LNCaP clone FGC (cell line): ENCODE results near the gene NUDT4B.
"Not testable (repeated sequence)": the region's sequence is repeated elsewhere in the genome, so short reads cannot be mapped to it uniquely, and the experiment has no call there.

Source experiments
- DNase-seq: peaks from one replicate; pipeline ENCODE4 v3.0.0-alpha.2; 2011; ENCODE audit warnings: low read depth
- H3K4me3 ChIP-seq: 2 replicates; pipeline ENCODE4 v1.5.1; 2011; ENCODE audit warnings: mild to moderate bottlenecking, low read depth, low read length, control low read depth

NUDT4B gene

DNA sequence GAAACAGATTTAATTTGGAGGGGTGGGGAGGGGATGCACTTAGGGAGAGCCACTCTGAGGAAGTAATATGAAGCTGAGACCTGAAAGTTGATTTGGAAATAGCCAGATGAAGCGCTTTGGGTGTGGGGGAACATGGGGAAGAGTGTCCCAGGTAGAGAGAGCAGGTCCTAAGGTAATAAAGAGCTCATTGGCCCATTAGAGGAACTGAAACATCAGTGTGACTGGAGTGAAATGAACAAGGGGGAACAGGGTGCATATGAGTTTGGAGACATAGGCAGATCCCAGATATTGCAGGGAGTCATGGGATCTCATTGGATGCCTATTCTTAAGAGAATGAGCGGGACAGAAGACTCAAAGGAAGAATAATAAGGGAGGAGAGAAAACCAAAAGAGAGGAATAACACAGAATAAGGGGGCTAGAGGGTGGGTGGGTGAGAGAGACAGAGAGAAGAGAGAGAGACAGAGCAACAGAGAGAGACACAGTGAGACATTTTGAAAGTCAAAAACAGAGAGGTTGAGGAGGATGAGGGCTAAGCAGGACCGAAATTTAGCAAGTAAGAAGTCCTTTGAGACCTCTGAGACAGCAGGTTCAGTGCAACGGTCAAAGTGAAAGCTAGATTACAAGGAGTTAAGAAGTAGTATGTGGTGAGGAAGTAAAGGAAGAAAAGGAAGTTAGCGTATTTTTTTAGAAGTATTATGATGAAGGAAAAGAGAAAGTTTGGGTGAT is 14.8 kb upstream of the NUDT4B start:
- not testable (repeated sequence) for DNase-seq, H3K4me3 ChIP-seq

DNA sequence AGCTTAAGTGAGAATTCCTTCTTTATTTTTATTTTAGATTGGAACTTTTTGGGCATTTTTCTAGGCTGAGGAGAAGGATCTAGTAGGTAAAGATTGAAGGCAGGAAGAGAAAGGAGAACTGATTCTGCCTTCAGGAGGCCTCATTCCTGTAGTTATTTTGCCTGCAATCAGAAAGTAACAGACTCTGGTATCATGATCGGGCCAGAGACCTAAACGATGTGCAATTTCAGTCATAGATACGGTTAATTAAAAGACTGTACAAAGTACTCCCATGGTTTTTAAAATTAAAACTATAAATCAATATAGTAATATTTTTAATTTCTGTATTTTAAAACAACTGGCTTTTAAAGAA is 14.3 kb upstream of the NUDT4B start:
- not testable (repeated sequence) for DNase-seq, H3K4me3 ChIP-seq

DNA sequence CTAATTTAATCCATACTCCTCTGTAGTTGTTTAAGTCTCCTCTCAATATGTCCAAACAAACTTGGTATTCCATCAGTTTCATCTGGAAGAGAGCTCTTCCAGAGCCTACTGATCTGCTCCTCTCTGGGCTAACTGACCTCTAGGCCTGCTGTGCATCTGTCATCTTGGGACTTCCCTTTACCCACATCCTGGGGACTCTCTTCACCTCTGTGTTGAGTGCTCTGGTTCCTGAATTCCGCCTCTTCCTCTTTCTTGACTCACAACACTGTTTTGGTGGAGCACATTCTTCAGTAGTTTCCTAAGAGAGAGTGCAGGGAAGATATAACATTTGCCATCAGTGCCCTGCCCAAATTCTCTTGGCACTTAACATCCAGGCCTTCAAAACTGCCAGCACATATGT is 13.0 kb upstream of the NUDT4B start:
- H3K4me3 ChIP-seq, DNase-seq: not testable (repeated sequence)

DNA sequence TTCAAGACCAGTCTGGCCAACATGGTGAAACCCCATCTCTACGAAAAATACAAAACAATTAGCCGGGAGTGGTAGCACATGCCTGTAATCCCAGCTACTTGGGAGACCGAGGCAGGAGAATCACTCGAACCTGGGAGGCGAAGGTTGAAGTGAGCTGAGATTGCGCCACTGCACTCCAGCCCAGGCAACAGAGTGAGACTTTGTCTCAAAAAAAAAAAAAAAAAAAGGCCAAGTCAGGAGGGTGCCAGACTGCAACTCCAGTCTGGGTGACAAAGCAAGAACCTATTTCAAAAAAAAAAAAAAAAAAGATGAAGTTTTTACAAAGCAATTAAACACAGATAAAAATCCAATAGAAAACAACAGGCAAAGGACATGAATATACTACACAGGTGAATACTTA is 9.9 kb upstream of the NUDT4B start:
- H3K4me3 ChIP-seq, result not testable (repeated sequence)

DNA sequence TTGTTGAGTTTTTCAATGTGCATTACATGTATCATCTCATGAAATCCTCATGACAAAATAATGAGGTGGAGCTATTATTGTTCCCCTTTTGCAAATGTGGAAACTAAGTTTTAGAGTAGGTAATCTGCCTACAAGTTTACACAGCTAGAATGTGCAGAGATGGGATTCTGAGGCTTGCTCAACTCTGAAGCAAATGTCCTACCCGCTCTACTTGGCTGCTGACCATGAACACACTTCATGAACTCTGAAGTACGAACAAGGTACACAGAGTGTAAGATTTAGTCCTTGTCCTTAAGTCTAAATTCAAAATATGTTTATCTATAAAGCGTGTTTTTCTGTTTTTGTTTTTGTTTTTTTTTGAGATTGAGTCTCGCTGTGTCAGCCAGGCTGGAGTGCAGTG is 5.4 kb upstream of the NUDT4B start:
- DNase-seq, H3K4me3 ChIP-seq: not testable (repeated sequence)

More for the DNA sequence above, 9.9 kb upstream of the NUDT4B start:
- DNase-seq, result not testable (repeated sequence)

DNA sequence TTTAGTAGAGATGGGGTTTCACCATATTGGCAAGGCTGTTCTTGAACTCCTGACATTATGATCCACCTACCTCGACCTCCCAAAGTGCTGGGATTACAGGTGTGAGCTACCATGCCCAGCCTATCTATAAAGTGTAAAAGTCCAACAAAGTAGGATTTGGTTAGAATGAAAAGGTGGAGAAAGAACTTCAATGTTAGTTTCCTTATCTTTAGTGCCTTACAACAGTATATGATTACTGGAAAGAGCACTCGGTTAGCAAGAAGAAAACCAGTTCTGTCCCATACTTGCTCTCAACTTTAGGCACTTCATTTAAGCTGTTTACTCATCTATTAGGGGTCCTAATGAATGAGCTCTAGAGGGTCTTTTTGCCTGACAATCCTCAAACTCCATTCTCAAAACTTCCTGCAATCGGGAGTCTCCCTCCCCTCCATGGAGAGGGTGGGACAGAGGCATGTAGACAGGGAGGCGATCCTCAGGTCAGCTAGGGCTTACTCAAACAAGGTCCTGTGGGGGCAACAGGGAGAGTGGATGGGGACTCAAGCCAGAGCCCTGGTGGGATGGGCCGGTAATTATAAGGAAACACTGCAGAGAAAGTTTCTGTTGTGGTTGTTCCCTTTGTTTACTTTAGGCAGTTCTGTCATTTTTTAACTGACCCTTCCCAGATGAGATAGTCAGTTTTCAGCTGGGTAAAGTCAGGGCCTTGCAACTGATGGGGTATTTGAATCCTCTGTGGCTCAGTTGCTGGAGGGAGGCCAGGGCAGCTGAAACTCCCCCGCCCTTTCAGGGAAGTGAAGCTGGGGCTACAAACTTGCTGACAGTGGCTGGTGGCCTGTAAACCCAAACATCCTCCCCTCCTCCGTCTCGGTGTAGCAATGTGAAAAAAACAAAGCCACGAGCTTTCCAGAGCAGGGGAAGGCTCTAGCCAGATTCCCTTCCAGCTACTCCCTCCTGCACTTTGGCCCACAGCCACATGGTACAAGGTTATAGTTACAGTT is 4.6 kb upstream of the NUDT4B start:
- not testable (repeated sequence) for H3K4me3 ChIP-seq

DNA sequence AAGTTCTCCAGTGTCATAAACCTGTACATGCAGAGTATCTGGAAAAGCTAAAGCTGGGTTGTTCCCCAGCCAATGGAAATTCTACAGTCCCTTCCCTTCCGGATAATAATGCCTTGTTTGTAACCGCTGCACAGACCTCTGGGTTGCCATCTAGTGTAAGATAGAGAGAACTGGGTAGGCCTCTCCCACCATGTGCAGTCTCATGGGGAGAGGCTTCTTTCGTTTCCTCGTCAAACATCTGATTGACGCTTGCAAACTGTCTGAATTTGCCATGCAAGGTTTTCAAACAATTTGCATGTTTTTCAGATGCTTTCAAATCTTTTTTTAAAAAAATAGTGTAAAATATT is 734 bp downstream of the NUDT4B start:
- not testable (repeated sequence) for DNase-seq, H3K4me3 ChIP-seq

More for the DNA sequence above, 4.6 kb upstream of the NUDT4B start:
- not testable (repeated sequence) for DNase-seq

DNA sequence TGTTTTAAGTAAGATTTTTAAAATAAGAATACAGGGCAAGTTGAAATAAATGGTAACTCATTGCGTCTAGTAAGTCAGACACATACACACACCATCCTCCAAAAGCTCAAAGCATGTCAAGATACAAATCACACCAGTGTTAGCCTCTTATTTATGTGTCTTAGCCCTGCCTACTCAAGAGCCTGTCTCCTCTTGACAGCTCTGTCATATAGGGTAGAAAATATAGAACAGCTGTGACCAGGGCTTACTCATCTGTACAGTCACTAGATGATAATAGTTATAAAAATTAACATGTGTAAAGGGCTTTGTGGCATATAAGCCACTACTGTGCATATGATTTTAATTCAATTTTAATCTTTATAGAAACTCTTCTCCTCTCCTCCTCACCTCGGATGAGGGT is 7.7 kb downstream of the NUDT4B start:
- not testable (repeated sequence) for H3K4me3 ChIP-seq, DNase-seq

DNA sequence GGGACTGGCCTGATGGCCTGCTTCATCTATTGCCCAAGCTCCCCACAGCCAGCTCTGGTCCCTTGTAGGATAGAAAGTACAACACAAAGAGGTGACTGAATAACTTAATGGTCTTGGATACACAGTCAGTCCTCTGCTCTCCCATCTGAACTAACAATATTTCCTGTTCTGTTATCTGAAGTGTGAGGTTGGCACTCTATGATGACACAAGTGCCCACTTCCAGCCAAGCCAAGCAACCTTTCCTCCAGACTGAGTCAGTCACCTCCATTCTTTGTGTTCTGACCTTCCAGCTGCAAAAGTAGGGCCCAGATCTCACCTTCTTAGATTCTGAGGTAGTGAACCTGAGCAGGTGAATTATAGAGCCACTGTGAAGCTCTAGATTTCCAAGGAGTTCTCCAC is 8.9 kb downstream of the NUDT4B start:
- not testable (repeated sequence) for H3K4me3 ChIP-seq, DNase-seq

DNA sequence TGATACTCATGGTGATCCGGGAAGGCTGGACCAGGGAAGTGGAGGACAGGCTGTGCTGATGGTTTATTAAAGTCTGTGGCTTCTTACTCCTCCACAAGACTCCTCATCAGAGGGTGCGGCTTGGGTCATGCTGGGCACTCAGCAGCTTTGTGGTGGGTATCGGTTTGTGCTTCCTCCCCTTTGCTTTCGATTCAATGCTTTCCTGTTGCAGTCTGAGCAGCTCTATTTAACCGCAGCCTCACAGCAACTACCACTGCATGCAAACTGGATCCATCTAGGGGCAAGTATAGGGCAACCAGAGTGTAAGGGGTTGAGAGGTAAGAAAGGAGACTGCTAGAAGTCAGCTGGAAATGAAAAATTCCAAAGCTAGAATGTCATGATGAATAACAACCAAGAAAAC is 9.8 kb downstream of the NUDT4B start:
- not testable (repeated sequence) for DNase-seq, H3K4me3 ChIP-seq

DNA sequence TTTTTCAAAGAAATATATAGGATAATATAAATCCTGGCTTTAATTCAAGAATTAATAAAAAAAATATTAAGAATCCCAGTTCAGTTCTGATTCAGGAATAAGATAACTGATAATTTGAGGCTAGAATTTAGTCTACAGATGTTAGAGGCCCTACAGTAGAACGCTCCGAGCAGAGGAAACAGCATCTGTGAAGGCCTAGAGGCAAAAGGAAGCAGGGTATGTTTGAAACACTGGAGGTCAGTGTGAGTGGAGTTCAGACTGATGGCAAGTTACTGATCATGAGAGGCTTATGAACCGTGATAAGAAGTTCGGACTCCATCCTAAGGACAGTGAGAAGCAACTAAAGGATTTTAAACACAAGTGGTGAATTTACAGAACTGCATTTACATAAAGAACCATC is 10.4 kb downstream of the NUDT4B start:
- not testable (repeated sequence) for H3K4me3 ChIP-seq, DNase-seq

DNA sequence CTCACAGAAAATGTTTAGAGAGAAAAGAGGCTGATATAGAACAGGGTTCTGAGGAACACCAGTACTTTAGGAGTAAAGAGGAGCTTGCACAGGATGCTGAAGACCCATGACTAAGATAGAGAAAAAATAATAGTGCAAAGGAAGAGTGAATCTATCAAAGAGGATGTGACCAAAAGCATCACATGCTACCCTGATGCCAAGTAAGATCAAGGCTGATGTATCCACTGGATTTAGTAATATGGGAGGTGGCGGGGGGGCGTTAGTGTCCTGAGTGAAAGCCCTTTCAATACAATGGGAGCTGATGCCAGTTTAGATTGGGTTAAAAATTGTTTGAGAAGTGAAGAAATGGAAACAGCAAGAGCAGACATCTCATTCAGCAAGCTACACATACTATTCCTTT is 11.2 kb downstream of the NUDT4B start:
- not testable (repeated sequence) for DNase-seq, H3K4me3 ChIP-seq

DNA sequence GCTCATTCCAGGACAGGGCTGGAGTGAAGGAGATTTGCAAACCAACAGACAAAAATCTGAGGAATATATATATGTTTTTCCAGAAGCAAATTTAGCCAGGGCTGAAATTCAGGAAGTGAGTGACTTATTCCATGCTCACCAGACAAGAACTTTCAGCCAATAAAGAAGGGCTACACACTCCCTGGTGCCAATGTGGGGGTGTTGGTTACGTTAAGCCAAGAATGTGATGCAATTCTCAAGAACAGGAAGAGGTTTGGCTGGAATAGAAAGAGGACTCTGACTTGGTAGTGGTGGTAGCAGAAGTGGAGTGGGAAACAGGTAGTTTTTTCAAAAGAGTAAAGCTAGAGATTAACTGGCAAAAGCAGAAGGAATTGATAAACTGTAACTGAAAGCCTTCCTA is 11.6 kb downstream of the NUDT4B start:
- not testable (repeated sequence) for H3K4me3 ChIP-seq, DNase-seq

DNA sequence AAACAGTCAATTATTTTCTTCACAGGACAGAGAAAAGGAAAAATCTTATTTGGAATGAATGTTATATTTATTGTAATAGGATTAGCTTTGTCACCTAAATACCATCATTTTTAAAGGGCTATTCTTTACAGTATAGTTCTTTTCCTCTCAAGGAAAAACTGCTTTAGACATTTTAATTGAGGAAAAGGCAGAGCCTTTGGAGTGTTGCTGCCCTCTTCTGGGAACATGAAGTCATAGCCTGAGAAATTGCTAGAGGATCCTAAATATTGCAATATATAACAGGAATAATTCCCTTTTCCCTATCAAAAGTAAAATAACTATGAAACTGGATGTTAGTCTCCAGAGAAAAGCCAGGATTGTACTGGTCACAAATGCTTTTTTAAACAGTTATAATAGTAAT is 12.8 kb downstream of the NUDT4B start:
- not testable (repeated sequence) for H3K4me3 ChIP-seq, DNase-seq

DNA sequence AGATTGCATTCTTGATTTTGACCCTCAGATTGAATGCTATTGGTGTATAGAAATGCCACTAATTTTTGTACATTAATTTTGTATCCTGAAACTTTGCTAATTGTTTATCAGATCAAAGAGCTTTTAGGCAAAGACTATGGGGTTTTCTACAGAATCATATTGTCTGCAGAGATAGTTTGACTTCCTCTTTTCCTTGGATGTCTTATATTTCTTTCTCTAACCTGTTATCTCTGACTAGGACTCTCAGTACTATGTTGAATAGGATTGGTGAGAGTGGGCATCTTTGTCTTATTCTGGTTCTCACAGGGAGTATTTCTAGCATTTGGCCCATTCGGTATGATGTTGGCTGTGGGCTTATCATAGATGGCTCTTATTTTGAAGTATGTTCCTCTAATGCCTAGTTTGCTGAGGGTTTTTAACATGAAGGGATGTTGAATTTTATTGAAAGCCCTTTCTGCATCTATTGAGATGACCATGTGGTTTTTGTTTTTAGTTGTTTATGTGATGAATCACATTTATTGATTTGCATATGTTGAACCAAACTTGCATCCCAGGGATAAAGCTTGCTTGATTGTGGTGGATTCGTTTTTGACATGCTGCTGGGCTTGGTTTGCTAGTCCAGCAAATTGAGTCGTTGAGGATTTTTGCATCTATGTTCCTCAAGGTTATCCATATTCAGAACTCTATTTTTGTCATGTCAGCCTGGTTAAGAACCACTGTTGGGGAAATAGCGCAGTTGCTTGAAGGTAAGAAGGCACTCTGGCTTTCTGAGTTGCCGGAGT is 16.9 kb downstream of the NUDT4B start:
- not testable (repeated sequence) for H3K4me3 ChIP-seq, DNase-seq

DNA sequence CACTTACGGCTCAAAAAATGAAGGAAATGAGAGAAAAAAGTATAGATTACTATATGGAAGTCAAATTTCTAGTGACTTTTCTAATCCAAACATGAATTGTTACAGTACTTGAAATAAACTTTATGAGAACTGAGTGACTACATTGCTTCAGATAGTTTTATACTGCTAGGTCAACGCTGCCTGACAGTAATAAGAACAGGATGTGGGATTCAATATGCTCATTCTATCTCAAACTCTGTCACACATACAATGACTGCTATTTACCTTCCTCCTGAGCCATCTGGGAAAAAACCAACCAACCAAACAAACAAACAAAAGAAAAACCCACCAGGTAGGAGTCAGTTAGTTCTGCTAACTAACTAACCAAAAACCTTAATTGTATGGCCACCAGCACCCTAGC is 20.0 kb downstream of the NUDT4B start:
- not testable (repeated sequence) for H3K4me3 ChIP-seq, DNase-seq

DNA sequence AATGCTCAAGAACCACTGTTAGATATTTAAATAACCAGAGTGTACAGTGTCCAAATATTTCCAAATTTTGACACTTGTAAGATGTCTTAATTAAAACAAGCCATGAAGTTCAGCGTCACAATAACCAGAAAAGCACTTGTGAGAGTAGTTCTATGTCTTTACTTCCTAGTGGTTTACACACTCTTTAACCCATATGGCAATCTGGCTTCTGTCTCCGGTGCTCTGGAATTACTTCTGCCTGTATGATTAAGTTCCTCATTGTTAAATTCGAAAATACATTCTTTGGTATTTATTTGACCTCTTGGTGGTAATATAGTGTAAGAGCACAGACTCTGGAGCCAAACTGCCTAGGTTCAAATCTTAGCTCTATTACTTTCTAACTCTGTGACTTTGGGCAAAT is 20.9 kb downstream of the NUDT4B start:
- DNase-seq, H3K4me3 ChIP-seq: not testable (repeated sequence)

DNA sequence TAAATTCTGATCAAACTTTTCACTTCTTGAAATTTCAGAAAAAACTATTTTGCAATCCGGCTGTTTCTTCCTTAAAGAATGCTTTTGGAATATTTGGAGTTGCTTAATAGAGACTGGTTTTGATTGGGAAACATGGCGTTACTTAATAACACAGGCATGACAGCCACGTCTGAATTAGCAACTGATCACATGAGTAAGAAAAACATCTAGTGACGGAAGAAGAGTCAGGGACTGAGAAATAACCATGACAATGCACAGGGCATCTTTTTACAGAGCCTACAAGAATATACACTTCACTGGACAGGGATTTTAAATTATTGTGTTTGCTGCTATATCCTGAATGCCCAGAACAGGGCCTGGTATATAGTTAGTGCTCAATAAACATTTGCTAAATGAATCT is 25.1 kb downstream of the NUDT4B start:
- DNase-seq, H3K4me3 ChIP-seq: not testable (repeated sequence)

DNA sequence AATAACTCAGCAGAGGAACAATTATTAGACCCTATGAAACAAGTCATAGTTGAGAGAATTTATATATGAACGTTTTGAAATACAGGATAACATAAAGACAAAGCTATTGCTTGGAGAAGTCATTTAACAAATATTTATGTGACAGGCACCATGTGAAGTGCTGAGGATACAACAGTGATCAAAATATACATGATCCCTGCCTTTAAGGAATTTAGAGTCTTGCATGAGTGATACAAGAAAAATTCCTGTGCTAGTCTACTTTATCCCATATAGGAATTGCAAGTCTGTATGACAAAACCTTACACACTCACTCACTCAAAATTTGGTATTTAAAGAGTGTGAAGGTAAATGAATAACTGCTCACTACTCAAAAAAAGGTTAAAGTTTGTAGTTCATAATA is 25.5 kb downstream of the NUDT4B start:
- not testable (repeated sequence) for DNase-seq, H3K4me3 ChIP-seq
